IMR-90 (cell line): Measurements from ENCODE around the gene HADH. TPM values are rescaled to one million over a fixed set of nuclear protein-coding genes. Genes with fewer than 3 reads are reported as not detected.

ENCODE experiments used
- polyA plus RNA-seq, 3 experiments: library from polyadenylated mRNA; depleted of rRNA; stranded (reverse); fragments of >200 nt; gene quantifications; 2 replicates each; pipeline ENCODE4 v1.2.3, GENCODE V29; 2012; ENCODE audit warnings: low replicate concordance in 1 of 3
- total RNA-seq: library from RNA; depleted of rRNA; stranded (reverse); fragments of >200 nt; gene quantifications from 2 replicates; pipeline ENCODE4 v1.2.3, GENCODE V29; 2012; rRNA removed

HADH gene
- total and polyA plus RNA-seq, 2 of the 4 experiments (the other 2 are of a cell fraction): 6.8 to 22.6 TPM

Other genes with a start within 250 kb of the HADH start
- gene SGMS2, start 165.0 kb upstream of the HADH start, total RNA-seq: 37.5 and 57.5 TPM in 2 replicates
- gene SGMS2, start 165.0 kb upstream of the HADH start, polyA plus RNA-seq (2012; rRNA removed): 13.4 and 16.5 TPM in 2 replicates
- gene CYP2U1, start 58.3 kb upstream of the HADH start, total RNA-seq: 11.1 and 13.6 TPM in 2 replicates
- 5.5 and 6.1 TPM in 2 replicates for gene CYP2U1, start 58.3 kb upstream of the HADH start, polyA plus RNA-seq (2012; rRNA removed)
- gene LEF1, start 179.0 kb downstream of the HADH start, total RNA-seq: 0.56 and 1.8 TPM in 2 replicates
- 0.93 and 1.7 TPM in 2 replicates for gene LEF1, start 179.0 kb downstream of the HADH start, polyA plus RNA-seq (2012; rRNA removed)